NCI-H82 treated with DMSO at 0.1 percent for 48 hours (cell line): ENCODE results near the gene AOAH.
"Not testable (repeated sequence)": the region's sequence is repeated elsewhere in the genome, so short reads cannot be mapped to it uniquely, and the experiment has no call there.

ENCODE experiments used
- DNase-seq: peaks from one replicate; lab custom pipeline; 2025; ENCODE audit not compliant: unreplicated experiment; lab: John Stamatoyannopoulos, UW

Gene AOAH

GRCh38 chr7:36739351-36739750 is 15.1 kb upstream of the AOAH start:
- DNase-seq = no peak

- DNase-seq = no peak
Observed at GRCh38 chr7:36736899-36737211, 12.6 kb upstream of the AOAH start.

GRCh38 chr7:36736090-36736898 is 12.0 kb upstream of the AOAH start:
- DNase-seq = no peak

- DNase-seq = no peak
Observed at GRCh38 chr7:36735172-36735571, 10.9 kb upstream of the AOAH start.

GRCh38 chr7:36734731-36735130 is 10.4 kb upstream of the AOAH start:
- no peak for DNase-seq

GRCh38 chr7:36733411-36733810 is 9.1 kb upstream of the AOAH start:
- no peak for DNase-seq

GRCh38 chr7:36732806-36733205 is 8.5 kb upstream of the AOAH start:
- no peak for DNase-seq

- no peak for DNase-seq
Observed at GRCh38 chr7:36730046-36730445, 5.8 kb upstream of the AOAH start.

GRCh38 chr7:36728143-36728542 is 3.8 kb upstream of the AOAH start:
- DNase-seq = no peak

- DNase-seq = no peak
Observed at GRCh38 chr7:36726806-36727503, 2.7 kb upstream of the AOAH start.

GRCh38 chr7:36726311-36726710 is 2.0 kb upstream of the AOAH start:
- no peak for DNase-seq

- DNase-seq = no peak
Observed at GRCh38 chr7:36724996-36725395, 702 bp upstream of the AOAH start.

GRCh38 chr7:36723291-36723690 is 1.0 kb downstream of the AOAH start:
- no peak for DNase-seq

GRCh38 chr7:36719083-36719632 is 5.1 kb downstream of the AOAH start:
- DNase-seq = no peak

- DNase-seq = no peak
Observed at GRCh38 chr7:36717586-36717985, 6.7 kb downstream of the AOAH start.

GRCh38 chr7:36716802-36717201 is 7.5 kb downstream of the AOAH start:
- DNase-seq = not testable (repeated sequence)

- no peak for DNase-seq
Observed at GRCh38 chr7:36712015-36712414, 12.3 kb downstream of the AOAH start.

- no peak for DNase-seq
Observed at GRCh38 chr7:36711256-36711655, 13.0 kb downstream of the AOAH start.

GRCh38 chr7:36710186-36710791 is 14.0 kb downstream of the AOAH start:
- DNase-seq = no peak

- DNase-seq = no peak
Observed at GRCh38 chr7:36708767-36709166, 15.5 kb downstream of the AOAH start.

- DNase-seq = no peak
Observed at GRCh38 chr7:36707898-36708297, 16.4 kb downstream of the AOAH start.

- DNase-seq = no peak
Observed at GRCh38 chr7:36707465-36707864, 16.8 kb downstream of the AOAH start.
